COLO829 (cell line): Measurements from ENCODE around the gene NFIA.
"Not testable (repeated sequence)": the region's sequence is repeated elsewhere in the genome, so short reads cannot be mapped to it uniquely, and the experiment has no call there.

ENCODE experiments used
- DNase-seq: peaks from one replicate; pipeline ENCODE4 v3.0.0; 2012; ENCODE audit warnings: low spot score

NFIA gene

DNA sequence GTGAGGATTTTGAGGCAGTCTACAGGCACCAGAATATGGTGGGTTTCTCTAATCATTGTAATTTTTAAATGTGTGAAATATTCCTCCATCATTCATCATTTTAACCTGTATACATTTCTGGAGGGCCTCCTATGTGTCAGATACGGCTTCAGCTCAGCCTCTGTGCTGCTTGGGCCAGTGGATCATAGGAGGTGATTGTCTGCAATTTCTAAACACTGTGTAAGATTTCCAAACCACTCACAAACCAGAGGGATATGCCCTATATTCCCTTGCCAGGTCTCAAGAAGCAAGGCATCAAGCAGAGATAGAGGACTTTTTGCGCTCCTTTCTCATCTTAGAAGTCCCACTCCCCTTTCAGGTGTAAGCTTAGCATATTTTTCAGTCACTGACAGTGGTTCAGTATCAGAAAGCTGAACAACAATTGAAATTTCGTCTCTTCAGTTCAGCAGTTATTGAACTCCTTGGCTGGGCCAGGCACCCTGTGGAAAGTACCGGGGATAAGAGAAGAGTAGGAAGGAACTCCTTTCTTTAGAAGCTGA is 190.9 kb downstream of the NFIA start:
- no peak for DNase-seq

DNA sequence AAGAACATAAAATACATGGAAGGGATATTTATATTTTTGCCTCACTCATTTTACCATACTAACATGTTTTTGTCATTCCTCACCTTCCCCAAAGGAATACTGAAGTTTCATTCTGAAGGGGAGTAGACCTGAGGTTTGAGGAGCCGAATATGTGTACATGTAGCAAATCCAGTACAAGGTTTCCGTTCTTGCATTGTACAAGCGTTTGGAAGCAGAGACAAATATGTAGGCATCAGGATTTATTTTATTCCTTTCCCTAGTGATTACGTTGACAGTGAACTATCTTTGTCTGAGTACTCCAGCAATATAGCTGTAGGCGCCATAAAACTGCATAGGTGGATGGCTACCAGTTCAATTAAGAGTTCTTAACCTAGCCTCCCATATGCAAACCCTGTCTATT is 191.5 kb downstream of the NFIA start:
- DNase-seq, result no peak

DNA sequence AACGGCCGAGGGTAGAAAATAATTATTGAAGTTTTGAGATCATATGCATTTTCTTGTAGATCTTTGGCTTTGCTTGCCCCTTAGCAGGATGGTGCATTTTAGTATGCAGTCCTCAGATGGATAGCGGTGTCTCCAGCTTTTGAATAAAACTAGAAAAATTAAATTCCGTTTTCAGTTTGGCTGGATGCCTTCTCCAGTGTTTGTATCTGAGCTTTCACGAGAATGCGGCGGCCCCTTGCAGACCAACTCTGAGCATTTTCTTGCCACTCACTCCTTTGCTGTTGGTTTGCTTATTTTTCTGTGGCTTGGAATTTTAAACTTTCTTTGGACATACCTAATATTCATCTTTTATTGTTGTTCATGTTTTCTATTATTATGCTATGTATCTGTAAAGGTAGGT is 192.6 kb downstream of the NFIA start:
- DNase-seq, result no peak

DNA sequence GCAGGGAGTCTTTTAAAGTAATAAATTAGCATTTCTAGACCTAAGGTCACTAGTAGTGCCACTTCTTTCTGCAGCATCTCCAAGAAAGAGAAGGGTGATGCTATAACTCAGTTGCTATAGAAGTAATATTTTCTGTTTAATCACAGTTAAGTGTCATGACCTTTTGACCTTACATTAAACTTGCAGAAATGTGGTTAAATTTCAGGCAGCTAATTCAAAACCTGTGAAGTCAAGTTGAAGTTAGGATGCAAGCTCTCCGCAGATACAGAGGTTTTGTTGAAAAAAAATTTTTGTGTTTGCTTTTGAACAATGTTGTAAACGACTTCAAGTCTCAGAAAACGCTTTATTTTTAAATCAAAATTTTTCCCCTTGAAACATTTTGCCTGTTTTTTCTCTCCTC is 193.9 kb downstream of the NFIA start:
- DNase-seq, result no peak

DNA sequence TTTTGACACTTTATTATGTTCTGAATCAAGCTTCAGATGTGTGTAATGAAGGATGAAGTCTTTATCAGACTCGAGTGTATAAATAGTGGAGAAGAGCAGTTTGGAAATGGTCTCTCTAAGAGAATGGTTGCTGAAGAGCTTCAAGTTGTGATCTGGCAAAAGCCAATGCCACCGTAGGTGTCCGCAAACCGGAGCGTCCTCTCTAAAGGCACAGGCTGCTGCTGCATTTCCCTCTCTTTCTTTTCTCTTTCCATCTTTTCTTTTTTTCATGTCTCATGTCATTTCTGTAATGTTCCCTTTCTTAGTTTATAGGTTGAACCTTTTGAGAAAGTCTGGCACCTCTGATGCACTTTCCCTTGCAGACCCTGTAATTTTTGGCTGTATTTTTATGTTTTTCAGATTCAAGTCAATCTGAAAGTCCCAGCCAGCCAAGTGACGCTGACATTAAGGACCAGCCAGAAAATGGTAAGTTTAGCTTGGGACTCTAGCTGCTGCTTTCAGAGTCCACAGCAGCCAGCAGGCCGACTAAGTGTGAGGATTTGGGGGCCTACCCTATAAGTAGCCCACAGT is 194.8 kb downstream of the NFIA start:
- DNase-seq, result no peak

DNA sequence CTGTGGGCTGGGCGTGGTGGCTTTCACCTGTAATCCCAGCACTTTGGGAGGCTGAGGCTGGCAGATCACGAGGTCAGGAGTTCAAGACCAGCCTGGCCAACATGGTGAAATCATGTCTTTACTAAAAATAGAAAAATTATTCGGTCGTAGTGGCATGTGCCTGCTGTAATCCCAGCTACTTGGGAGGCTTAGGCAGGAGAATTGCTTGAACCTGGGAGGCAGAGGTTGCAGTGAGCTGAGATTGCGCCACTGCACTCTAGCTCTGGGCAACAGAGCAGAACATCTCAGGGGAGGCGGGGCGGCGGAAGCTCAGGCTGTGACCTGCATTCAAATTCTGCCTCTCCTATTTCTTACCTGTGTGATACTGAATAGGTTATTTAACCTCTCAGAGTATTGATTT is 196.1 kb downstream of the NFIA start:
- not testable (repeated sequence) for DNase-seq

DNA sequence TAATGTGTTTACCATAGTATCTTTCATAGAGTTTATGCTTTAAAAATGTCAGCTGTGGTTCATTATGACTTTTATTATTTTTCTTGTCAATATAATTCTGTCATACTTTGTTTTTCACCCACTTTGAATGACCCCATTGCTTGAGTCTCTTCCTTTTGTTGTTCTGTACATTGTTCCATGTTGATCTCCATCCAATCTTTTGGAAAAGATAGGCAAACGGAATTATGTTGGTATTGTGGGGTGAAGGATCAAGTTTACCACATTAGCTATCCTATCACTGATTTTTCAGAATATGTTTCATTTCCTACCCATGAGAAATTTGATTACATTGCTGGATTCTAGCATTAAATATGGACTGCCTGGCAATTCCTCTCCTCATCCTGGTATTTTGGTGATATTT is 196.6 kb downstream of the NFIA start:
- DNase-seq, result no peak

DNA sequence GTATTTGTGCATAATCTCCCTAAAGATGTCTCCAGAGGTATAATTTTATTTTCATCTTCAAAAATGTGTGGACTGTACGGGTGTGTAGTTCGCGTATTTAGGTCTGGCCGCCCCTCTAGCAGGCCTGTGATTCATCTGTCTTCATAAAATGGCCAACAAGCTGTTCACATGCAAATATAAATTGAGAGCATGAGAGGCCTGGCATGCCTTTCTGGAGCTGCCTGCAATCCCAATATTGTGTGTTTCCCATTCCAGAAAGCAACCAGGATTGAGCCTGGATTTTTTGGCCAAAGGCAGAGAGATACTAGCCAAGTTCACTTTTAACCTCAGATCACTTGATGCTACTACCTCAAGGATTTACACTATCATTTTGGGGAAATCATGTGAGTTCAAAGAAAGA is 197.2 kb downstream of the NFIA start:
- DNase-seq, result no peak

DNA sequence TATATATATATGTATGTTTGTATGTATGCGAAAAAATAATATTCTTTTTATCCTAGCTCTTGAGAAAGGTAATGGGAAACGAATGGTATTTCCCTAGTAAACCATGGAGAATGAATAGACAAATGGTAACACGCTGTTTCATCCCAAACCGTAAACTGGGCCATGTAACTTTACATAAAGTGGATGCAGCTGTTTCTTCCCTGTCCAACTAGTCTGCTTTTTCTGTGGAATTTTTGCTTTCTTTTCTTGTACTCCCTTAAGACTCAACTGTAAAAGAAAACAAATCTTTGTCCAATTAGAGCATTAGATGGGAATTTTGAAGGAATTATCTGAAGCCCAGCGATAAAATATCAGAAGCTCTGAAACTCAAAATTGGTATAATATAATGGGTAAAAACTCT is 198.1 kb downstream of the NFIA start:
- no peak for DNase-seq

DNA sequence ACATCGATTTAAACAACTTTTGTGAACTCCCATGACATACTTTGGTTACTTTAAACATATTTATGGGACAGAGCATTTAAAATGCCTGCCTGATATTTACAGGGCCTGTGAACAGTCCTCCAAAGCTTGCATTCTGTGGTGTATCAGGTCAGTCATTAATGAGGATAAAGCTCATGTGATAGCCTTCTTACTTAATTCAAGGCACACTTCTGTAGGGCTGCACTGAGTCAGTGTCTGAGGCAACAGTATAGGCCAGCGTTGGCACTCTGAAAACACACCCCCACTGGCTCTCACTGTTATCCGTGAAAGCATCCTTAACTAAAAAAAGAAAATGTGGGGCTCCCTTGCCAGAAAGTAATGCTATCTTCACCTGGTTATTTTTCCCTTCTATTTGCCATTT is 200.0 kb downstream of the NFIA start:
- DNase-seq, result no peak

DNA sequence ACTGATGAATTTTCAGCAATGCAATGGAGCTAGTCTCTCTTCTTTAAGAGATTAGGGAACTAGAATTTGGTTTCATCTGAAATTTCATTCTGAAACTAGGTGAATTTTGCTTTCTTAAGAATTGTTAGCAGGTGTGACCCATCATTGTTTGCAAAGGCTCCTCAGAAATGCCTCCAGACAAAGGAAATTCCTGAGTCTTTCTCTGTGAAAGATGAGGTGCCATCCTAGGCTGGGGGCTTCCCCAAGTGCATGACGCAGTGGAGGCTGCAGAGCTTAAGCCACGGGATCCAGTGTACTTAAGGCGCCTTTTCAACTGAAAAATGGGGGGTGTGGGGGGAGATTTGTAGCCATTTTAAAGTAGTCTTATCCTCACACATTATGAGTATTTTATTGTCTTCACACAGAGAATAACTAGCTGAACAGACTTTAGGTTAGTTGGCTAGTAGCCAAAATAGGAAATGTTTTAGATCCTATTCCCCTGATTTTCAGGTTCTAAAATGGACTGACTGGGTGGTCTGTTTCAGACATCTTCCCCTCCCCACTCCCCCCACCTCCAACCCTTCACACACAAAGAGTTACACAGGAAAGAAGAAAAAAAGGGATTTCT is 202.0 kb downstream of the NFIA start:
- no peak for DNase-seq

DNA sequence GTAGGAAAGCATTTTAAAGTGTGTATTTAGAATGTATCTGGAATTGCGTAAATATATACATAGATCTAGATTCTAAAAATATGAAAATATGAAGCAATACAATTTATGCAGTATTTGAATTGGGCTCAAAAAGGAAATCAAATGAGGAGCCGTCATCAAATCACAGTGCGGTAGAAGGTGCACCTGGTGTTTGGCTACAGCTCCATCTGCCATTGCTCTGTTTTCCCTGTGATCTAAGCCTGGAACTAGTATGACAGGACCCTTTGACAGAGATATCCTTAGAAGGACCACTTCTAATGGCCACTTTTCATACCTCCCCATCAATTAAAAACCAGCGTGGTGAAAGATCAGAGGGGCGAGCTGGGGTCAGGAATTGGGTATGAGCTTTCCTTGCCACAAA is 202.6 kb downstream of the NFIA start:
- DNase-seq, result no peak

DNA sequence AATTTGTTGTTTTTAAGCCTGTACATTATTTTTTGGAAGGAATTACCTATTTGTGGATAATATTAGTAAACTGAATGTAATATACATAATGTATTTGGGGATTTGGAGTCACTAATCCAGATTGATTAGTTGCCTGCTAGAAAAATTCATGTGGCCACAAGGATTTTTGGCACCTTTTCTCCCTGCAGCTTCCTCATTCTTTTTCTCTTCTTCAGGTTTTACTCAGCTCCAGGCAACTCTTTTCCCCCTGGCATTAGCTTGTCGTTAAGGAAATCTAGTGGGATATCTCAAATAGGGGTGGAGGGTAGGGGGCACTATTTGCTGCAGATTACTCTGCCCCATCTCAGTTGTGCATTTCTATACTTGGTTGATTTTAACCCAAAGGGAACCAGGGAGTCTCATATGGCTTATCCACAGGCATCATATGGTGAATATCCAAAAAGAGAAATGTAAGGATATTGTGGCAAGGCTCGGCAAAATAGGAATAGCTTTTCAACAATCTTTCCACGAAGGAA is 203.1 kb downstream of the NFIA start:
- DNase-seq, result no peak

DNA sequence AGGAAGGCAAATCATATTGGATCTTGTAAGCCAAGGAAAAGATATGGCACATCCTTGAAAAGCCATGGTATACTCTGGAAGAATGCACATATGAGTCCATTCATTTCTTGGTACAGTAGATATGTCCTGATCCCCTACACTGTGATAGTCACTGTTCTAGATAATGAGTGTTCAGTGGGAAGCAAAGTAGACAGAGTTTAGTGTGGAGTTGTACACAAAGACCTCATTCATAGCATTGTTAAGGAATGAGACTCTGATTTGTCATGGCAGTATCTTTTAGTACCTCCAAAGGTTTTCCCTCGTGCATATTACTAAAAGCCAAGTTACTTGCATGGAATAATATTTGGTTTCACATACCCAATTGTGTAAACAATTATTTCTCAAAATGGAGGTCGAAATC is 204.7 kb downstream of the NFIA start:
- peak; percentile 79 for DNase-seq

DNA sequence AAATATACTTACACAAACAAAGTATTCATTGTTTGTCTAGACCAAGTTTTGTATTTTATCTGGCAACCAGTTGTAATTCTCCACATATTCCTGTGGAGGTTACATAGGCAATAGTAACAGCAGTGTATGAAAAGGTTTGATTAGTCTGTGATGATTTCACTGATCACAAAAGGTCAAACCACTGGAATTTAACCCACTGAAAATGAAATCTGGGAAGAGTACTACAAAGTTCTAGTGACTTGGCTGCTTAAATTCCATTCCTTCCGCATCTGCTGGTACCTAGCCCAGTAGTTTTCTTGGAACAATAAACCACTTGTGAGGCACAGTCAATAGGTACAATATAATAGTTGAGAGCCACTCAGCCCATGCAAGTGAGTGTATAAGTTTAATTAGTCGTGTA is 205.4 kb downstream of the NFIA start:
- DNase-seq, result peak; percentile 84

DNA sequence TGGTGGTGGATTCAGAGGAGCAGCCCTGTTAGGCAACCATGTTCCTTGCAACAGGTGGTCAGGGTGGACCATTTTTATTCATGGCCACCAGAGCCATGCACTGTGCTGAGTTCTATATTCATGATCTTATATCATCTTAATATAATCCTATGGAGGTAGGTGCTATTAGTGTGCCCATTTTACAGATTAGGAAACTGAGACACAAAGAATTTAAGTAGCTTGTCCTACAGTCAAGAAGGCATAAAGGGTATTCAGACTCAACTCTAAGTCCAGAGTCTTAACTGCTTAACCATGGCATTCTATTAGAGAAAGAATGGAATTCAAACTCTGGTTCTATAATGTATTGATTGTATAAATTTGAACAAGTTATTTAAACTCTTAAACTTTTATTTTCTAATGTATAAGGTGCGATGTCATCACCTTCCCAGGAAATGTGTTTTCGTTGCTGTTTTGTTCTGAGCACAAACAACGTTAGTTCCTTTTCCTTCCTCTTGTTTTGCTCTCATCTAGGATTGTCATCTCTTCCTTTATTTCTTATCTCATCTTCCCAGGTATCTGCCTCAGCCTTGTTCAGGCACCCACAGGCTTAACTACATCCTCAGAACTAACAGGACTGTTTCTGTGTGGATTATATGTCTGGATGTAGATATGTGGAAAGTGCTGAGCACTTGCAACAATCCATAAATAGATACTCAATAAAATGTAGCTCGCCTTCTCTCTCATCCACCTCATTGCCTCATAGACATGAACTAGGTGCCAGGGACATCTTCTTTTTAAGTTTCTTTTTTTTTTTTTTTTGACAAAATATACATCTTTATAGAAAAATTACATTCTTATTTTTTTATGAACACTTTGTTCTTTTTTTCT is 207.1 kb downstream of the NFIA start:
- DNase-seq, result no peak

DNA sequence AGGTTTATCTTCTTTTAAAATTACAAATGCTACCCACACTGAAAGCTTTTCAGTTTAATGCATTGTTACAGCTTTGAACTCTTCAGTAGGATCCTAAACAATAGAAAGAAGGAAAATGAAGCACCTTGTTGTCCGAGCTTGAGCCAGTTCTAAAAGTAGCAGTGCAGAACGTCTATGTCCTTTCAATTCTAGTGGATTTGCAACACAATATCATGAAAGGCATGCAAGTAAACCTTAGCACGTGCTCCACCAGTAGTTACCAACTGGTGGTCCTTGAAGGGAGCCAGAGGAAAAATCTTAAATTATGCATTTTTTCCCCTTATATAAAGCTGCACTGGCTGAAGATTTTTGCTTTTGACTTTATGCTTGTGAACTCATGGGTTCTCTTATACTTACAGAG is 208.2 kb downstream of the NFIA start:
- DNase-seq, result no peak

DNA sequence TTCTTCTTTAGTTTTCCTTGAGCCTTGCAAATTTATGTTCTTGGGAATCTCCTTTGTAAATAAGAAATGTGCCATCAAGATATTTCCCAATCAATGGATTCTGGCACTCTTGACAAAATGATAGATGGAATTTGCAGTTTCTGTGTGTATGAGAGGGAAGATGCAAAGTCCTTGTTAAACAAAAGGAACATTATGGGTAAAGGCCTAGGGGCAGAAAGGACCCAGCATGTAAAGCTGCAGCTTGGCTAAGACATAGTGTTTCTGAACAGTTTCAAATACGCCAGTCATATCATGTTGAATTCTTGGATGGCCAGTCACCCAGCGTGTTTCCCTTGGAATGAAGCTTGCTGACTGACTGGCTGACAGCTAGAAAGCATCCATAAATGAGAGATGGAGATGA is 210.8 kb downstream of the NFIA start:
- DNase-seq, result peak; percentile 68

DNA sequence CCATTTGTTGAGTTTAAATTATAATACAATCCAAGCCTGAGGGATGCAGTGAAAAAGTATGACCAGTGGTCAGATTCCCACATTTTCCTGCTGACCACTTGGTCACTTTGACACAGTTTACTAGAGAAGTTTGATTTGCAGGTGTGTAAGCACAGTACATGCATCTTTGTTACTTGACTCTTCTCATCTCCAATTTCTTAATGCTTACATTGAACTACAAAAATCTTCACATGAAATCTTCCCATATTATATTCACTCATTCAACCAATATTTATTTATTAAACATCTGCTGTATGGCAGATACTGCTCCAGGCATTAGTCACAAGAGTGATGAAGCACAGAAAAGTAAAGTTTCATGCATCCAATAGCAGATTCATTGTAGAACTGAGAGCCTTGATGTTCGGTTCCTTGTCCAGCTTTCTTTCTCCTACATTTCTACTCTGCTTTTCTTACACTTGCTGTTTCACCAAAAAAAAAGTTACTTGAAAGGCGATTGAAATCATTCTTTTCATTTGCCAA is 211.7 kb downstream of the NFIA start:
- no peak for DNase-seq

DNA sequence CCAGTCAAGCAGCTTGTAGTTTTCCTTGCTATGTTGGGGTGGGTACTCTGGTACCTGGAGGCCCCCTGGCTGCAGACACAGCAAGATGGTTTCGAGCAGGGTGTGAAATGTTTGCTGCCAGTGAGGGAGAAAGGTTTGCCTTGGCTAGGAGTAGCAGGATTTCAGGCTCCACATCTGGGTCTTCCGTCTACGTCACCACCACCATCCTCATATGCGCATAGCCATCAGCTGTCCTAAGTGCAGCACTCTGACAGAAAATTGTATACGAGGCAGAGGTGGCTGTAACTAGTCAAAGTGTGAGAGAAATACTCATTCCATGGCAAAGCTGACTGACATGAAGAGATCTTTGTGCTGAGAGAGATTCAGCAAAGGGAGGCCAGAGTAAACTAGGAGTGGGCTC is 212.6 kb downstream of the NFIA start:
- DNase-seq, result no peak

DNA sequence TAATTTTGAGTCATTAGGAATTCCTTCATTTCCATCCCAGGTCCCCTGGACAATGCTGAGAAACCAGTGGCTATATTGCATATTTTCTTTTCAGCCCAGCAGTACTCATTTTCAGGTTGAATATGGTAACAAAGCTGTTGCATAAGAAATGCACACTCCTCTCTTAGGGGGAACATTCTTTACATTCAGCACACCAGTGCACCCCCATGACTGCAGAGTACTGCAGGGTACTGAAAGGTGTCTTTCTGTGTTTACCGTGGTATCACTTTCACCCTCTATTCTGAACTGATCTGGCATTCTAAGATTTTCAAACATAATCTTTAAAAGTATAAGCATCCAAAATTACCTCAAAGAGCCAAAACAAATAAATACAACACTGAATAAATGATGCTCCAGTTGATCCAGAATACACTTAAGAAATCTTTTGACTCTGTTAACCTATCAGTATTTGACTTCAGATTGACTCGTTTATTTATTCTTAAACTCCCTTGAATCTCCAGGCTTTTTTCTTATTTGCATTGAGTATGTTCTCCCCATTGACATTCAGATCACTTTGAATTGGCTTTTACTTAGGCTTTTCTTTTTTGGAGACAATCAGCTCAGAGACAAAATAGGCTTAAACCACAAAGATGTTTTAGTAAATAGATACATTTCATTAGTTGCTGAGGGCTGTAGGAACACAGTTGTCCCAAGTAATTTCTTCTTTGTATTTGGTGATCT is 213.6 kb downstream of the NFIA start:
- DNase-seq, result no peak

DNA sequence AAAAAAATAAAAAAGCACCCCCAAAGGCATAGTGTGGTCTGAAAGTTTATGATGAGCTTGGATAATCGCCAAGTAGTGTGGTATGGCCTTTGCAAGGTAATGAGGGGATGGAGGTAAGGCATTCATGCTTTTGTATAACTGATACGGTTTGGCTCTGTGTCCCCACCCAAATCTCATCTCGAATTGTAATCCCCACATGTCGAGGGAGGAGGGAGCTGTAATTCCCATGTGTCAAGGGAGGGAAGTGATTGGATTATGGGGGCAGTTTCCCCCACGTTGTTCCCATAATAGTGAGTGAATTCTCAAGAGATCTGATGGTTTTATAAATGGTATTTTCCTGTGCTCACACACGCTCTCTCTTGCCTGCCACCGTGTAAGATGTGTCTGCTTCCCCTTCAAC is 215.5 kb downstream of the NFIA start:
- no peak for DNase-seq
